CD1c-positive myeloid dendritic cell (primary cell): ENCODE data around the gene WFIKKN2.

Source experiments
- DNase-seq: peaks from one replicate; pipeline ENCODE4 v3.0.0-alpha.2; 2016; ENCODE audit errors: extremely low spot score

Gene WFIKKN2

DNA sequence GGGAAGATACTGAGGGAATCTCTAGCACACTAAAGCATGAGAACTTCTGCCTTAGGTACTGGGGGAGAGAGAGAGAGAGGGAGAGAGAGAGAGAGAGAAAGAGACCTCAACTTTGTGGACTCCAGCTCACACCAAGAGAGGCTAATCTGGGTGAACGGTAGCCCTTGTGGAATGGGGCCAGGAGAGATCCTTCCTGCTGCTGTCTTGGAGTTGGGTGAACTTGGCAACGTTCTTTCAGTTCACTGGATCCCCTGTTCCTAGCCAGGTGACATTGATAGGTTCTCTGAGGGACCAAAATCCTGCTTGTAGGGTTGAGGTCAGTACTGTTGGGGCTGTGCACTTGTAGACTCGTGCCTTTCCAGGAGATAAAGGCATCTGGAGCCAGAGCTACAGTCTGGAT, 26.5 kb upstream of the WFIKKN2 start:
- no peak for DNase-seq

DNA sequence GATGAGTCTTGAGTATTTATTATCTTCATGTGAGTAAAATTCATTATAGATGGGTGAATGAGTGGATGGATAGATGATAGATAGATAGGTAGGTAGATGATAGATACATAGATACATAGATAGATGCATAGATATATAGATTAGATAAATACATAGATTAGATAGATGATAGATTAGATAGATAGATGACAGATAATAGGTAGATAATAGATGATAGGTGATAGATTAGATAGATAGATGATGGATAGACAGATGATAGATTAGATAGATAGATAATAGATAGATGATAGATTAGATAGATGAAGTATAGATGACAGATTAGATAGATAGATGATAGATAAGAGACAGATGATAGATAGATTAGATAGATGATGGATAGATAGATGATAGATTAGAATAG, 21.8 kb upstream of the WFIKKN2 start:
- DNase-seq = no peak

- peak; percentile 26 for DNase-seq
These were observed 20.0 kb upstream of the WFIKKN2 start for GRCh38 chr17:50815400-50815799.

DNA sequence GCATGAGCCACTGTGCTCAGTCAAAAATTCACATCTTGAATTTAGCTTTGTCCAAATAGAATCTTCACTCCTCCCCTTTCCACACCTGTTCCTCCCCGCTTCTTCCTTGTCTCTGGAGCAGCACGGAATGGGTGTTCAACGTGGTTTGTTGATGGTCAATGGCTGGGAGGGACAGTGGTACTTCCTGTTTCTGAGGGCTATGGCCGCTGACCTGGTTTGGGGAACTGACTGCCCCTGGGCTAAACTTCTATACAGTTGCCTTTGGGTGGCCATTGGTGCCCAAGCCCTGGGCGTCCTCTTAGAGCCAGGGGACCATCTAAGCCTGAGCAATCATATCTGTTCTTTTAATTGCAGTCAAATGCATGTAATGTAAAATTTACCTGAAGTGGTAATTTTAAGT, 19.1 kb upstream of the WFIKKN2 start:
- DNase-seq = peak; percentile 61

- peak; percentile 51 for DNase-seq
These were observed 18.3 kb upstream of the WFIKKN2 start for GRCh38 chr17:50816771-50817751.

DNA sequence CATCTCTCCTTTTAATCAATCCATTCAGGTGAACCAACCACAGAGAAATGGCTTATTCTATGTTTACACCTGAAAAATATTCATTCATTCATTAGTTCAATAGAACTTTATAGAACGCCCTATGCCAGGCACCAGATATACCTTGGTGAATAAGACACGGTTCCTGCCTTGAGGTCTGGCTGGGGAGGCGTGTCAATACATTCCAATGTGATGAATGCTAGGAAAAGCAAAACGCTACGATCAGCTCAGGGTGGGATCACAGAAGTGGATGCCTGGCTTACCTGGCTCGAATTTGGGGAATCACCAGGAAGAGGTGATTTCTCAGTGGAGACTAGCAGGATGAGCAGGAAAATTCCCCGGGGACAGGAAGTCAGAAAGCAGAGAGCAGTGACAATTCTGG, 17.5 kb upstream of the WFIKKN2 start:
- DNase-seq = no peak

DNA sequence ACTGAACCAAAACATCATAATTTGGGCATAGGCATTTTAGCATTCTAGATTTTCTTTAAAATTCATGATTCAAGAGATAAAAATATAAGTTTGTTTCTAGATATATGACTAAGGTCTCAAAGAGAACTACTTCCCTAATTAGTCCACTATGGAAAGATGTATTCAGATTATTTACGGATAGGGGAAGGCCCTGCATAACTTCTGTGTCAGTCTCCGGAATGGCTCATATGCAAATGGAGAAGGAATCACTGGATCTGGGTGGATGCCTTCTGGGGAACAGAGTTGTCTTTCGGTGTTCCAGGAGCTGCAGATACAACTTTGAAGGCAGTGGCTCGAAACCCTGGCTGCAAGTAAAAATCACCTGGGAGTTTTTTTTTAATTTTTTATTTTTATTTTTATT, 17.1 kb upstream of the WFIKKN2 start:
- peak; percentile 77 for DNase-seq

DNA sequence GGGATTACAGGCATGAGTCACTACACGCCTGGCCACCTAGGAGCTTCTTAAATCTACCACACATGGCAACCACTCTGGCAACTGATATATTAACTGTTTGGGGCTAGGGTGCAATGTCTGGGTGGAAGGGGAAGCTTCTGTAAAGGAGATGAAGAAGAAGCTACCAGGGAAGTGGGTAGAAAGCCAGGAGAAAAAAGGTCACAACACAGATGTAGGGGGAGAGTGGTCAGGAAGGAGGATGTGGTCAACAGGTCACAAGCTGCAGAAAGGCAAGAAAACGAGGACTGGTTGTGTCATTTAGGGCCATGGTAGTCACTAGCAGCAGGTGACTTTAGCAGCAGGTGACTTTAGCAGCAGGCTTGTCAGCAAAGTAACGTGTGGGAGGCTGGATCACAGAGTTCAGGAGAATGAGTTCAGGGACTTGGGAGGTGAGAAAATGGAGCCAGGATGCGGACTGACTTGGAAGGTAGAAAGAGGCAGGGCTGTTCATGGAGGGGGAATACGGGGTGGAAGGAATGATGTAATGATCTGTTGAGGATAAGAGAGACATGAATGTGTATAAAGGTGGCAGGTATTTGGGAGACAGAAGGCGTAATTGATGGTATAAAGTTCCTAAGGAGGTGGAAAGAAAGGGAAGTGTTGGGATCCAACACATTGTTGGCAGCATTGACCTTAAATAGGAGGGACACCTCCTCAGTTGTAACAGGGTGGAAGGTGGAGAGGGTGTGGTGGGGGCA, 16.3 kb upstream of the WFIKKN2 start:
- peak; percentile 75 for DNase-seq

DNA sequence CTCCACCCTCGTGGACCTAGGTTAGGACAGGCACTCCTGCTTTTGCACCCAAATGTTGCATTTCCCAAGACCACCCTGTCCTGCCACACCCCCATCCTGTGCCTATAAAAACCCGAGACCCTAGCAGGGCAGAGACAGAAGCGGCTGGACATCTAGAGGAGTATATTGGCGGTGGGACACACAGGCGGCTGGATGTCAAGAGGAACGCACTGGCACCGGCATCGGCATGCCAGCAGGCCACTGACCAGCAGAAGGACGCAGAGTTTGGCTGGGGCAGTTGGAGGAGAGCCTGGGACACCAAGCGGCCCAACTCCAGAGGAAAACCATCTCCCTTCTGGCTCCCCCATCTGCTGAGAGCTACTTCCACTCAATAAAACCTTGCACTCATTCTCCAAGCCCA, 14.7 kb upstream of the WFIKKN2 start:
- no peak for DNase-seq

DNA sequence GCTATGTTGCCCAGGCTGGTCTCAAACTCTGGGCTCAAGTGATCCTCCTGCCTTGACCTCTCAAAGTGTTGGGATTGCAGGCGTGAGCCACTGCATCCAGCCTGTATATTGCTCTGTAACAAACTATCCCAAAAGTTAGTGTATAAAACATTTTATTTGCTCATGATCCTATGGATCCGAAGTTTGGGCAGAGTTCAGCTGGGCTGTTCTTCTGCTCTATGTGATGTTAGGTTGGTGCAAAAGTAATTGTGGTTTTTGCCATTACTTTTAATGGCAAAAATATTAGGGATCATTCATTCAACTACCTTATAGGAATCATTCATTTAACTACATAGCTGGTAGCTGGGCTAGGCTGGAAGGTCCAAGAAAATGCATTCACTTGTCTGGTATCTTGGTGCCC, 12.8 kb upstream of the WFIKKN2 start:
- no peak for DNase-seq

DNA sequence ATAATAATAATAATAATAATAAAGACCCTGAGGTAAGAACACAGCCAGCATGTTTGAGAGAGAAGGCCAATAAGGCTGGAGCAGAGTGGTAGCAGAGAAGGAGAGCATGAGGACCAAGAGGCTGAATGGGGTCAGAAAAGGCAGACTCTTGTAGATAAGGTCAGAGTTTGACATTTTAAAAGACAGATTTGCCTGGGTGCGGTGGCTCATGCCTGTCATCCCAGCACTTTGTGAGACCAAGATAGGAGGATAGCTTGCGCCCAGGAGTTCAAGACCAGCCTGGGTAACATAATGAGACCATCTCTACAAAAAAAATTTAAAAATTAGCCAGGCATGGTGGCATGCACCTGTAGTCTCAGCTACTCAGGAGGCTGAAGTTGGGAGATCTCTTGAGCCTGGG, 11.0 kb upstream of the WFIKKN2 start:
- DNase-seq = no peak

DNA sequence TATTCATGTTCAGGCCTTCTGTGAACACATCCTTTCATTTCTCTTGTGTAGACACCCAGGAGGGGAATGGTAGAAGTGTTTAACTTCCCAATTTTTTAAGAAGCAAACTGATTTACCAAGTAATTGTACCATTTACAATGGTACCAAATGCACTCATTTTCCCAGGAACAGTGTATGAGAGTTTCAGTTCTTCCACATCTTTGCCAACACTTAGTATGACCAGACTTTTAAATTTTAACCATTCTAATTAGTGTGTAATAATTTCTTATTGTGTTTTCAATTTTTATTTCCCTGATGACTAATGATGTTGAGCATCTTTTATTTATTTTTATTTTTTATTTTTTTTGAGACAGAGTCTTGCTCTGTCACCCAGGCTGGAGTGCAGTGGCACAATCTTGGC, 10.2 kb upstream of the WFIKKN2 start:
- no peak for DNase-seq

DNA sequence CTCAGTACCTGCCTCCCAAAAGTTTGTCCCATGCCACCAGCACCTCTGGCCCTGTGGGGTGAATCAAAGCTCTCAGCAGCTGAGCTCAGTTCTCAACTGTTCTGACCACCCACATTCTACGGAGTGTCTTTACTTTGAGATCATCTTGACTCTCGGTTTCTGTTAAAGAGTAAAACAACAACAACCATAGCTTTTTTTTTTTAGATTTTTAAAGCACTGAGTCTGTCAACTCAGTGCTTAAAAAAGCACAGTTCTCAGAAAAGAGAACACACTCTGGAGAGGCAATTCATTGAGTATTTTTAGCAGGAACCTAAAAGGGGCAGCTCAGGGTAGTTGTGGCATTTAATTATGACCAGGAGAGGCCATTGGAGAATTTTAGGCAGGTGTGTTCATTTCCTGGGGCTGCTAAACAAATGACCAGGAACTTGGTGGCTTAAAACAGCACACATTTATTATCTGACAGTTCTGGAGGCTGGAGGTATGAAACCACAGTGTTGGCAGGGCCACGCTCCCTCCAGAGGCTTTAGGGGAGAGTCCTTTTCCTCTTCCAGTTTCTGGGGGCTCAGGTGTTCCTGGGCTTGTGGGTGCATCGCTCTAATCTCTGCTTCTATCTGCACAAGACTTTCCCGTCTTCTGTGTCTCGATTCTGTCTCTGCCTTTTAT, 6.7 kb upstream of the WFIKKN2 start:
- peak; percentile 55 for DNase-seq

- DNase-seq = peak; percentile 58
These were observed 6.1 kb upstream of the WFIKKN2 start for GRCh38 chr17:50829332-50829731.

GRCh38 chr17:50830352-50830751, 5.0 kb upstream of the WFIKKN2 start:
- no peak for DNase-seq

GRCh38 chr17:50830994-50831393, 4.4 kb upstream of the WFIKKN2 start:
- no peak for DNase-seq

DNA sequence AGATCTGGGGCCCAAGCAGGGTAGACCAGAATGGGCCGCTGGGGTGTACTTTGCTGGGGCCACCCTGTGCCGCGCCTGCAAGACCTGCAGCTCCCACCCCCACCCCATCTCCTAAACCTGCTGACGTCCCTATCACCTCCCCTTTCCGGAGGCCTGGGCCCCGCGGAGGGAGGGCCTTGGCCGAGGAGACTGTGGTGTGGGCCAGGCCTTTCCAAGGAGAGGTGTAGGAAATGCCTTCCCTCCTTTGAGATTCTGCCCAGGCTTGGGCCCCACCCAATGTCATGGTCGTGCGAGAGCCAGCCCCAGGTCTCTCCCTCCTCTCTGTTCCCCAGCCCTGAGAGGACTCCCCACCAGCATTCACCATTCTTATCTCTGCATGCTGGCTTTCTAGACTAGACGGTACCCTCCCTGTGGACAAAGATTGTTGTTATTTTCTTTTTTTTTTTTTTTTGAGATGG, 3.9 kb upstream of the WFIKKN2 start:
- DNase-seq = no peak

DNA sequence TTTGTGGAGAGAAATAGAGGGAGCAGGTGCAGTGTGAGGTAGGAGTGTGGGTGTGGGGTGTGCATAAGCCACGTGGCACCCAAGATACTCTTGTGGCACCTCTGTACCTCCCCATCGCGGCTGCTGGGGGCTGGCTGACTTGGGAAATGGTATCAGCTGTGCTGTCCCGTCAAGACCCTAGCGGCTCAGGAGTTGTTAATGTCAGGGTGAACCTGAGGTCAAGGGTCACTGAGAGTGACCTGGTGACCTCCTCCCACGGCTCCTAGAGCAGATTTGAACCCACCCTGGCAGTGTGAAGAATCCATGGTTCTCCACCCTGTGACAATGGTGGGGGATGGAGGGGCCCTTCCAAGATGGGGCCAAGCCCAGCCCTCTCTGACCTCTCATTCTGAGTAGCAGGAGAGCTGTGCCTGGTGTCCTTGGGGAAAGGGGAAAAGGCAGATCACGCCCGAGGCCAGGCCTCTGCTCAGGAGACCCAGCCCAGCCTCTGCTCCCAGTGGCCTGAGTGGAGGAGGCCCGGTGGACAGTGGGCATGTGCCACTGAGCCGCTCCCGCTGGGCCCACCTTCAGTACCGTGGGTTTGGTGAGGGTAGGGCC, 3.0 kb upstream of the WFIKKN2 start:
- DNase-seq = no peak

GRCh38 chr17:50832864-50833381, 2.5 kb upstream of the WFIKKN2 start:
- no peak for DNase-seq

GRCh38 chr17:50833510-50834428, 1.6 kb upstream of the WFIKKN2 start:
- DNase-seq = no peak
